Stimulated activated CD8-positive, alpha-beta memory T cell treated with anti-CD3 and anti-CD28 coated beads, Interleukin-7, amount 100 ng/mL, for 48 hours (primary cell): Measurements from ENCODE around the gene PTPRD.
"Not testable (repeated sequence)": the region's sequence is repeated elsewhere in the genome, so short reads cannot be mapped to it uniquely, and the experiment has no call there.

Experiments used
- DNase-seq, 2 donors: peaks; one replicate each; pipeline ENCODE4 v3.0.0-alpha.2; 2020; ENCODE audit warnings: low read depth in 1 of 2; ENCODE audit errors: extremely low read depth in 1 of 2

Gene PTPRD

GRCh38 chr9:10488937-10489336, 123.9 kb downstream of the PTPRD start:
- DNase-seq: no peak

- no peak for DNase-seq
These were observed 133.6 kb downstream of the PTPRD start for GRCh38 chr9:10479172-10479571.

DNA sequence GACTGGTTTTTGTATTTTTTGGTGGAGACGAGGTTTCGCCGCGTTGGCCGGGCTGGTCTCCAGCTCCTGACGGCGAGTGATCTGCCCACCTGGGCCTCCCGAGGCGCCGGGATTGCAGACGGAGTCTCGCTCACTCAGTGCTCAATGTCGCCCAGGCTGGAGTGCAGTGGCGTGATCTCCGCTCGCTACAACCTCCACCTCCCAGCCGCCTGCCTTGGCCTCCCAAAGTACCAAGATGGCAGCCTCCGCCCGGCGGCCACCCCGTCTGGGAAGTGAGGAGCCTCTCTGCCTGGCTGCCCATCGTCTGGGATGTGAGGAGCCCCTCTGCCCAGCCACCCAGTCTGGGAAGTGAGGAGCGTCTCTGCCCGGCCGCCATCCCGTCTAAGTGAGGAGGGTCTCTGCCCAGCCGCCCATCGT, 163.6 kb downstream of the PTPRD start:
- not testable (repeated sequence) for DNase-seq

DNA sequence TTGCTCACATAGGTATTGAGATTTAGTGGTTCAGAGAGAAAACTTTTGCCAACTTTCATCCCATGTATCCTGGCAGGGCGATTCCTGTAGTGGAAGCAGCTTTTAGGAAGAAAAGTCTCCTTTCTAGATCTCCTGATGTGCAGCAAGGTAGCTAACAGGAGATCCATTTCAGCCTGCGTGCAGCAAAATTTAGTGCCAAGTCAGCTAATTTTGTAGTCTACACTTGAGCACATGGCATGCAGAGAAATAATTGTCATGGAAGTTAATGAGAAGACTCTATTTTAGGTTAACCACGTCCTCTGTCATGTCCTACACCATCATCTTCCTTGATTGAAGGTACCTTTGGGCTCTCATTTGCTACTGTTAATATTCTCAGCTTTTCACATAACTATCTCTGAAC, 165.8 kb downstream of the PTPRD start:
- DNase-seq: no peak

DNA sequence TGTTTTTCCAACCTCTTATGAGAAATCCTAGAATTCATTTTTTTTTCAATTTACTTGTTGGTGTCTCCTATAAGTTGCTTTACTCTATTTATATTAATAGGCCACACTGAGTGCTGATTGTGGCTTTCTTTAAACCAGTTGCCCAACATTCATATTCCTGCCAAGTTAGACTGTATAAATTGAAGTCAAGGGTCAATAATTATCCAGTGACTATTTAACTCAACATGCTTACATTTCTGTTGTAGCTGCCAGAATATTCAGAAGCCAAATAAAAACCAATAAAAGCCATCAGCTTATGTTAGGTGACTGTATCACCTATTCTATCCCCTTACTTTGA, 169.0 kb downstream of the PTPRD start:
- no peak for DNase-seq

DNA sequence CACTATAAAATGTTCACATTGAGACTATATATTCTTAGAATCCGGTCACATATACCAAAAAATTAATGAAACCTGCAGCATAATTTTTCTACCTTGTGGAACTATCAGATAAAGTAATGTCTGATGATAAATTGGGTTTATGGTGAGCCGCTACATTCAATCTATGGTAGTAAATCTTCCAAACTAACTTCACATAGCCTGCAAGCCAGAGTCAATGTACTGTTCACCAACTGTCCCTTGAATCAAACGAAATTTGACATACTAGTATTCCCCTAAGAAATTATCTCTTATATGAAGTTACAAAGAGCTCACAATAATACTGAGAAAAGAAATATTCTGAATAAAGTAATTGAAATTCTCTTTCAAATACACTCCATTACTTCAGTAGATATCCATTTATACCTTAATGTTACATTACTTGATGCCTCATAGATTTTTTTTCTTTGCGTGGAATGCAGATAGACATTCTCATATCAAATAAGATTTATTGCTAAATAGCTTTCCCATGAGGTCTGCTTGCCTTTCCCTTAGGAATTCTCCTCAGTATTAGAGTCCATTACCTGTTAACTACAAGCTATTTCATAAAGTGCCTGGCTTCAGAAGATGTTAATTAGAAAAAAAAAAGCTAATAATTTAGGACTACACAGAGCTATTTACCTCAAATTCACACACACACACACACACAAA, 169.5 kb downstream of the PTPRD start:
- no peak for DNase-seq

- no peak for DNase-seq
These were observed 173.8 kb downstream of the PTPRD start for GRCh38 chr9:10438955-10439354.

DNA sequence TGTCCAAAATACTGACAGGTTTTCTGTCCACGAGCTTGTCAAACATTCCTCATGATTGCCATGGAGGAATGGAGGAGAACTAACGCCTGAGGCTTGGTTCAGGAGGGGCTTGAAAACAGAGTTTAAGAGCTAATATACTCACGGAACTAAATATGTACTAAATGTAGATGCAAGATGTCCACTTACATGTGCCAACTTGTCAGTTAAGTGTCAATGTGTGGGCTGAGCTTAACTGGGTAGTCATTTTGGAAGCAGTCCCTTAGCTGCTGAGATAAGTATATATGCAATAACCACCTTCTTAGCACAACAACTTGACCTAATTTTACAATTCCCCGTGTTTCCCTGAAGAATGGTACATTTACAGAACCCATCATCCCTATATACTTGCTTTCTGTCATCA, 176.0 kb downstream of the PTPRD start:
- no peak for DNase-seq

GRCh38 chr9:10434412-10434811, 178.4 kb downstream of the PTPRD start:
- DNase-seq: no peak

DNA sequence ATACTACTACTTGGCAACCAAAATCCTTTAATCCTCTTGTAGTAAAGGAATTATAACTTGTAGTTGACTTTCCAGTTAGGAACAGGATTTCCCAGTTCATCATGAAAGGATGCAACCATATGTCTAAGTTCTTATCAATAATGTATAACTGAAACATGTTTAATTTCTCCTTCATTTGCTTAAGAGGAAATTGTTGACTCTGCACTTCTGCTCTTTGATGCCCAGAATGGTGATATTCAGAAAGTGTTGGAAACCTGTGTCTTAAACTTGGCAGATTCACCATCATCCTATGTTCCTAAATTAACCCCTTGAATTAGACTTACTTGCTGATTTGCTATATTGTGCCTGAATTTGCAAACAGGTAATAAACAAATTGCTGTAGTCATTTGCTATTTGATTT, 201.5 kb downstream of the PTPRD start:
- DNase-seq: no peak

- no peak for DNase-seq
These were observed 209.5 kb downstream of the PTPRD start for GRCh38 chr9:10403283-10403682.

- DNase-seq: no peak
These were observed 216.2 kb downstream of the PTPRD start for GRCh38 chr9:10396615-10397014.

DNA sequence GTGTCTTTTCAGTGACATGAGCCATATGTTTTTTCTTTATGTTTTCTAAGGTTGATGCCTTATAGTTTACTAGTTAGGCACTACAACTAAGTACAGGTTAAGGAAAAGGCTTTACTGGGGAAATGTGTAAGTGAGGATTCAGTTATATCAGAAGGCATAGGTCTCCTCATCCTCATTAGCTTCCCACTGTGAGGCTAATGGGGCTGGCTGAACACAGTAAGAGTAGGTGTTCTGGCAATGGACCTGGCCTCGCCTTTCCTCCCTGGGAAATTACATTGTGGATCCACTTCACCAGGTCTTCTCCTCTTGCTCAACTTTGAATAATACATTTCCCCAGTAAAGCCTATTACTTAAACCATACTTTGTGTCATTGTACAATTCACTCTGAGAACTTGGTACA, 225.5 kb downstream of the PTPRD start:
- no peak for DNase-seq

GRCh38 chr9:10371824-10372223, 241.0 kb downstream of the PTPRD start:
- no peak for DNase-seq

DNA sequence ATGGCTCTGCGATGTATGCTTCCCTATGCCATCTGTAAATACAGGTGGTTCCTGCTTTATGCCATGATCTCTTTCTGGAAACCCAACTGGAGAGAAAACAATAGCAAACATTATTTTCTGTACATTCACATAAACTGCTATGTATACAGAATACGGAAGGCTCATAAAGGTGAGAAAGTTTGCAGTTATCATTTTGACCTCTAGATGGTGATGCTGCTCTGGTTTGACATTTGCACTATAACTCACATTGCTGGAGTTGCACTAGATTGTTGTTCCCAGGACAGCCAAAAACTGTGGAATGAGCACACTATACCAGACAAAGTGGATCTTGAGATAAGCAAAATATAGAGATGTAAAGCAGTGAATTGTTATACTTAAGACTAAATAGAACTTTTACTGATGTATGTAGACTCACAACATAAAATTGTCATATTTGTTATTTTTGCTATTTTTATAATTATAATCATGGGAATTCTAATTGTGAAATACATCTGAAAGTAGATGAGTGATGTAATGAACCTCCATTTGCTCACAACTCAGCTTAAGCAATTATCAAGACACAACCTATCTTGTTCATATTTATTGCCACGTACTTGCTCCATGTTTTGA, 246.5 kb downstream of the PTPRD start:
- no peak for DNase-seq

GRCh38 chr9:10354591-10354990, 258.2 kb downstream of the PTPRD start:
- no peak for DNase-seq

DNA sequence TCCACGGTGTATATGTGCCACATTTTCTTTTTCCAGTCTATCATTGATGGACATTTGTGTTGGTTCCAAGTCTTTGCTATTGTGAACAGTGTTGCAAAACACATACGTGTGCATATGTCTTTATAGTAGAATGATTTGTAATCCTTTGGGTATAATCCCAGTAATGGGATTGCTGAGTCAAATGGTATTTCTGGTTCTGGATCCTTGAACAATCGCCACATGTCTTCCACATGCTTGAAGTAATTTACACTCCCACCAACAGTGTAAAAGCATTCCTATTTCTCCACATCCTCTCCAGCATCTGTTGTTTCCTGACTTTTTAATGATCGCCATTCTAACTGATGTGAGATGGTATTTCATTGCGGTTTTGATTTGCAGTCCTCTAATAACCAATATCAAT, 267.2 kb downstream of the PTPRD start:
- DNase-seq: not testable (repeated sequence)

GRCh38 chr9:10341057-10341456, 271.7 kb downstream of the PTPRD start:
- DNase-seq: no peak

DNA sequence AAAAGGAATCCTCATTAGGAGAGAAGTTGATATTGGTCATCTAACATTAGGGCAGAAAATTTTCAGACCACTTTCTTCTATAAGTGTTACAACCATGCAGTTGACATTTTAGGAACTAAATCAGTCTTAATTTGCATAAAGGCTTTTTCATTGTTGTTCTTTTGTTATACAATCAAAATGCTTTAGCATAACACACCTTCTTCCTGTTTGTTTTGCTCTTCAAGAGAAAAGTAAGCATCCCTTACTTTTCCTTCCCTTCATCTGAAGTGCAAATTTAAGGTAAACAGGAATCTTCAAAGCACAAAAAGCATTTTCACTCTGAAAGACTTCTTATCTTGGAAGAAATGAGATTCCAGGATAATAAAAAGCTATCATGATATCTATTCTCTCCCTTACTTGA, 273.6 kb downstream of the PTPRD start:
- DNase-seq: no peak

GRCh38 chr9:10331157-10331556, 281.6 kb downstream of the PTPRD start:
- DNase-seq: no peak

GRCh38 chr9:10282084-10282483, 330.7 kb downstream of the PTPRD start:
- no peak for DNase-seq

- DNase-seq: no peak
These were observed 337.8 kb downstream of the PTPRD start for GRCh38 chr9:10274988-10275387.

GRCh38 chr9:10274175-10274574, 338.6 kb downstream of the PTPRD start:
- no peak for DNase-seq
